ENCODE results near the gene CAV2.

- TF ChIP-seq CTCF (IDR thresholded peaks at IDR 0.05) (no peak), EP300 (IDR thresholded peaks at IDR 0.05; ENCODE audit: borderline replicate concordance in 1 of 2, low read depth in 1 of 2, low read length in 1 of 2) (no peak), REST (IDR thresholded peaks at IDR 0.05; ENCODE audit: low read depth, low read length) (no peak), FOXM1 (IDR thresholded peaks at IDR 0.05; ENCODE audit: low read depth) (no peak), YY1 (IDR thresholded peaks at IDR 0.05; ENCODE audit: low read depth) (no peak), EZH2phosphoT487 (IDR thresholded peaks at IDR 0.05; ENCODE audit: borderline replicate concordance, low read depth) (no peak), RCOR1 (IDR thresholded peaks at IDR 0.05; ENCODE audit: low read length) (no peak), RXRA (IDR thresholded peaks at IDR 0.05; ENCODE audit: borderline replicate concordance, low read depth) (no peak), SMC3 (IDR thresholded peaks at IDR 0.05; ENCODE audit: low read depth, low read length) (no peak)
- TF ChIP-seq, protein P1, sequence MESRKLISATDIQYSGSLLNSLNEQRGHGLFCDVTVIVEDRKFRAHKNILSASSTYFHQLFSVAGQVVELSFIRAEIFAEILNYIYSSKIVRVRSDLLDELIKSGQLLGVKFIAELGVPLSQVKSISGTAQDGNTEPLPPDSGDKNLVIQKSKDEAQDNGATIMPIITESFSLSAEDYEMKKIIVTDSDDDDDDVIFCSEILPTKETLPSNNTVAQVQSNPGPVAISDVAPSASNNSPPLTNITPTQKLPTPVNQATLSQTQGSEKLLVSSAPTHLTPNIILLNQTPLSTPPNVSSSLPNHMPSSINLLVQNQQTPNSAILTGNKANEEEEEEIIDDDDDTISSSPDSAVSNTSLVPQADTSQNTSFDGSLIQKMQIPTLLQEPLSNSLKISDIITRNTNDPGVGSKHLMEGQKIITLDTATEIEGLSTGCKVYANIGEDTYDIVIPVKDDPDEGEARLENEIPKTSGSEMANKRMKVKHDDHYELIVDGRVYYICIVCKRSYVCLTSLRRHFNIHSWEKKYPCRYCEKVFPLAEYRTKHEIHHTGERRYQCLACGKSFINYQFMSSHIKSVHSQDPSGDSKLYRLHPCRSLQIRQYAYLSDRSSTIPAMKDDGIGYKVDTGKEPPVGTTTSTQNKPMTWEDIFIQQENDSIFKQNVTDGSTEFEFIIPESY (IDR thresholded peaks at IDR 0.05; ENCODE audit: borderline replicate concordance, low read depth): no peak
Observed at GRCh38 chr7:116490351-116490750, 9.2 kb upstream of the CAV2 start.

Data from SK-N-SH (cell line).